Upper lobe of left lung (tissue), 4 donors: Measurements from ENCODE around the gene DPYD.

Experiments
- CTCF ChIP-seq, 6 experiments: fragments of 450-650 bp in 4 of 6; fragments of 200-600 bp in 2 of 6; sonication (generic) in 2 of 6; IDR thresholded peaks; one replicate each; pipeline ENCODE4 v1.5.1; 2016 to 2019; ENCODE audit warnings: antibody characterized with exemption in 6 of 6
- EP300 ChIP-seq, 4 donors: sonication (generic); formaldehyde crosslinking; IDR thresholded peaks; one replicate each; pipeline ENCODE4 v1.5.1; 2017; ENCODE audit warnings: antibody characterized with exemption in 4 of 4, control low read depth in 2 of 4
- POLR2A ChIP-seq, 4 donors: fragments of 450-650 bp; IDR thresholded peaks; one replicate each; pipeline ENCODE4 v1.5.1; 2016 to 2017; ENCODE audit warnings: antibody characterized with exemption in 4 of 4, mild to moderate bottlenecking in 2 of 4
- POLR2AphosphoS5 ChIP-seq, 2 donors: sonication (generic); formaldehyde crosslinking; IDR thresholded peaks; one replicate each; pipeline ENCODE4 v1.5.1; 2017; ENCODE audit warnings: antibody characterized with exemption in 2 of 2

GRCh38 chr1:97352936-97353382 is 567.9 kb downstream of the DPYD start:
- TF ChIP-seq POLR2AphosphoS5 (IDR thresholded peaks at IDR 0.05) (no peak), CTCF (IDR thresholded peaks at IDR 0.05) (no peak), POLR2A (IDR thresholded peaks at IDR 0.05) (no peak), EP300 (IDR thresholded peaks at IDR 0.05) (no peak)
